Fibroblast of villous mesenchyme (primary cell): ENCODE measurements around the gene CTXN1. TPM values are rescaled to one million over a fixed set of nuclear protein-coding genes. Genes with fewer than 3 reads are reported as not detected.
A peak's percentile ranks its signal among the peaks of the same experiment; 100 is the strongest.

ENCODE experiments used
- DNase-seq: peaks from one replicate; pipeline ENCODE4 v3.0.0-alpha.2; 2010; ENCODE audit warnings: low read depth
- H3K4me3 ChIP-seq: 2 replicates; pipeline ENCODE4 v1.5.1; 2011; ENCODE audit warnings: low read depth, mild to moderate bottlenecking, low read length
- CTCF ChIP-seq: IDR thresholded peaks from 2 replicates; pipeline ENCODE4 v1.5.1; 2012; ENCODE audit warnings: low read depth, mild to moderate bottlenecking, low read length; ENCODE audit not compliant: insufficient read depth
- total RNA-seq: library from RNA; depleted of rRNA; stranded (reverse); fragments of >200 nt; gene quantifications from 2 replicates; pipeline ENCODE4 v1.2.3, GENCODE V29; 2012

Gene CTXN1
- total RNA-seq, 1 donor = 3.0 TPM

GRCh38 chr19:7928741-7929701, 3.1 kb upstream of the CTXN1 start:
- peak overlapping the region; percentile 27 for H3K4me3 ChIP-seq
- peak; percentile 57 for TF ChIP-seq CTCF
- DNase-seq = peak; percentile 93

GRCh38 chr19:7928334-7928706, 2.4 kb upstream of the CTXN1 start:
- H3K4me3 ChIP-seq = peak overlapping the region; percentile 10
- DNase-seq = no peak
- TF ChIP-seq CTCF = no peak

GRCh38 chr19:7927605-7928333, 1.8 kb upstream of the CTXN1 start:
- no peak overlapping the region for H3K4me3 ChIP-seq
- no peak for DNase-seq
- TF ChIP-seq CTCF = no peak

GRCh38 chr19:7926727-7927604, 1.0 kb upstream of the CTXN1 start:
- no peak for TF ChIP-seq CTCF
- DNase-seq = no peak
- H3K4me3 ChIP-seq = no peak overlapping the region

GRCh38 chr19:7925171-7925851, 624 bp downstream of the CTXN1 start:
- peak; percentile 74 for TF ChIP-seq CTCF
- peak overlapping the region; percentile 37 for H3K4me3 ChIP-seq
- DNase-seq = peak; percentile 74
